Stimulated activated CD4-positive, alpha-beta T cell treated with anti-CD3 and anti-CD28 coated beads, Interleukin-4, amount 100 ng/mL, for 1 hour (primary cell): ENCODE results near the gene TBX18.

Experiments
- DNase-seq: peaks from one replicate; pipeline ENCODE4 v3.0.0-alpha.2; 2020

TBX18 gene

DNA sequence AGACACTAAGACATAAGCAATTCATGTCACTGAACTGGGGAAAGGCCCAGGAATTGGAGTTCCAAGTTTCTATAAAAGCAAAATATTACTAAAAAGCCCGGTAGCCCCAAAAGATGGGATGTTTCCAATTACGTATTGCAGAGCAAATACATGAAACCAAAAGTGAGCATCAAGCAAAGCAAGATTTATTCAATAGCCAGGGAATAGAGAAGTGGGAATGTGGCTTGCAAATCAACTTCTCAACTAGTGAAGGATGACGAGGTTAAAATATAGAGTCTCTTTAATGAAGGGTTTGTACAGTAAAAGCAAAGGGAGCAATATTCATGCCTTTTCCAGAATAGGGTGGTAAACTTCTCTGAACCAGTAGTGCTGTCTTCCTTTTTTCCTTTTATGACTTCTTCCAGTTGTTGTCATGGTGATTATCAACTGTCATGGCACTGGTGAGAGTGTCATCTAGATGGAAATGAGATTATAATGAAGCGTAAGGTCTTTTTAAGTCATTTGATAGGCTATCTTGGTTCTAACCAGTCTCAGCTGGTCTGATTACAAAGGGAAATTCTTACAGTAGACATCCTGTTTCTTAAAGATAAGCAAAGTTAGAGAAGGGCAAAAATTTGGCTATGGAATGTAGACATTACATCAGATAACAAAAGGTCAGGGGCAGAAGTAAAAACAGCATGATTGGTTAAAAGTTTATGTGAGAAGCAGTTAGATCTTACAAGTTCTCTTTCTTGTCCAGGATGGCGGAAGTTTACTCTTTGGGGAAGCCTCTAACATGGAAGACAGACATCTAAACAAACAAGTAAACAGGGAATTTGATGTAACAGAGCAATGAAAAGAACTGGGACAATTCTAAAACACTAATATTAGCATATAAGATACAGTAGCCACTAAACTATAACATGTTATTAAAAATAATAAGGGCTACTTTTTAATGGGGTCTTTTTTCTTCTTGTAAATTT, 96.9 kb downstream of the TBX18 start:
- no peak for DNase-seq

DNA sequence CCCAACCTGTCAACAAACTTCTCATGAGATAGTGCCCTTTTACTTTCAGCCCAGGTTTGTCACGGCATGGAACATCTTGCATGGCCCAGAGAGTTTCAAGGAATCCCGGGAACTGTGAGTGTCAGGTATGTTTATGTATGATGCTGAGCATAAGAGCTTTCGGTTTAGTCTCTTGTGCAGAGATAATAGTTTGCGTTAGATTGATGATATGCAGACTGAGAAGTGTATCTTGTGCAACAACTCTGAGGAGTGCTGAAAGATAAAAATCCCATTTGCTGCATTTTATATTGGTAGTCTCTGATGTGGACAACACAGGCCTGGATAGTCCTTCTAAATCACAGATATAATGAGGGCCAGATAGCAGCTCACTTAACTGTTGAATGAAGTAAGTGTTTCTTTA, 99.0 kb downstream of the TBX18 start:
- no peak for DNase-seq

DNA sequence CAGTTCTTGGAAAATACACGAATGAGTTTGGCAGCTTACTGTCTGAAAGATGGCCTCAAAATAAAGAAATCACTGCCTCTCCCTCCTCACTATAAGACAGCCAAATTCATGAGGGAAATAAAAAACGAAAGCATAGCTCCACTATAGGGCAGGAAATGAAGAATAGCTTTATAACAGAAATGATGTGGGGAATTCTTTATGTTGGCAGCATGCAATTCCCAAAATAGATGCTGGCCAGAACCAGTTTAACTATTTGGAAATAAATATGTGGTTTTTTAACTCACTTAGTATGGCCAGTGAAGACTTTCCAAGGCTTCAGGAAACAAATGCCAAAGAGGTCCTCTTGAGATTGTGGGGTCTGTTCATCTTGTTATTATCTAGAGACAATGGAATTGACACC, 100.5 kb downstream of the TBX18 start:
- DNase-seq, result no peak

DNA sequence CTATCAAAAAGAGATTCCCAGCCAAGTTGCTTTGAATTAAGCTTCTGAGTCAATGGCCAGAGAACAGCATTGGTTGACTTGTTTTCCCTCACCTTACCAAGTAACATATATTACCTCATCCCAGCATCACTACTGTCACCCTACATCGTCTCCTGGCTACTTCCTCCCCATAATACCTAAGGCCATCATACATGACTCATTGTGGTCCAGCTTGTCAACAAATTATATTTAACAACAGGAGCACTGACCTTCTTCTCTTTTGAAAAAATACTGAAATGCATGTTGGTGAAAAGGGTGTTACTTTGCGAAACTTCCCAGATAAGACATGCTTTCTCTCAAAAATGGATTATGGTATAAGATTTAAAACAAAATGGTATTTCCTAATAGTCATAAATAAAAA, 106.9 kb downstream of the TBX18 start:
- DNase-seq, result no peak

DNA sequence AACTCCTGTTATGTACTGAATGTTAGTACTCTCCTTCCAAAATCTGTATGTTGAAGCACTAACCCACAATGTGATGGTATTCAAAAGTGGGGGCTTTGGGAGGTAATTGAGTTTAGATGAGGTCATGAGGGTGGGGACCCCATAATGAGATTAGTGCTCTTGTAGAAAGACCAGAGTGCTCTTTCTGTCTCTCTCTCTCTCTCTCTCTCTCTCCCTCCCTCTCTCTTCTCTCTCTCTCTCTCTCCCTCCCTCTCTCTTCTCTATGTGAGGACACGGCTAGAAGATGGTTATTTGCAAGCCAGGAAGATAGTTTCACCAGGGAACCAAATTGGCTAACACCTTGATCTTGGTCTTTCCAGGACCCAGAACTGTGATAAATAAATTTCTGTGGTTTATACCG, 107.4 kb downstream of the TBX18 start:
- DNase-seq, result no peak

DNA sequence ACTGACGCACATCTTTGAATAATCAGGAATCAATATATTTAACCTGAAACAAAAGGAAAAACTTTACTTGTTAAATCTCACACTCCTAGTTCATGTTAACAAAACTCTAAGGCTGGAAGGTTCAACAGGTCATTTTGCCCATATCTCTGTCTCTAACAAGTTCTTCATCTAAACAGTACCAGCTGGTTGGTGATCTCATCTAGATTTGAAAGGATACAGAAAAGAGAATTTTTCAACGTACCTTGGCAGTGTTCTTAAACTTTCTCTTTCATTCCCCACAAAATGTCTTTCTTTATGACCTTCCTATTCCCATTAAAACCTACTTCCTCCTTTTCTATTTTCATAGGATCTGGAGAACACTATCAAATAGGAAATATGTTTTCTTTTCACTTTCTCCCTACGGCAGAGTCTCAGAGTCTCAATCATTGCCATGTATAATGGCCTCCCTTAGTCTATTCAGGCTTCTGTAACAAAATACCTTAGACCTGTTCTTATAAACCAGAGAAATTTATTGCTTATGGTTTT, 111.3 kb downstream of the TBX18 start:
- no peak for DNase-seq

DNA sequence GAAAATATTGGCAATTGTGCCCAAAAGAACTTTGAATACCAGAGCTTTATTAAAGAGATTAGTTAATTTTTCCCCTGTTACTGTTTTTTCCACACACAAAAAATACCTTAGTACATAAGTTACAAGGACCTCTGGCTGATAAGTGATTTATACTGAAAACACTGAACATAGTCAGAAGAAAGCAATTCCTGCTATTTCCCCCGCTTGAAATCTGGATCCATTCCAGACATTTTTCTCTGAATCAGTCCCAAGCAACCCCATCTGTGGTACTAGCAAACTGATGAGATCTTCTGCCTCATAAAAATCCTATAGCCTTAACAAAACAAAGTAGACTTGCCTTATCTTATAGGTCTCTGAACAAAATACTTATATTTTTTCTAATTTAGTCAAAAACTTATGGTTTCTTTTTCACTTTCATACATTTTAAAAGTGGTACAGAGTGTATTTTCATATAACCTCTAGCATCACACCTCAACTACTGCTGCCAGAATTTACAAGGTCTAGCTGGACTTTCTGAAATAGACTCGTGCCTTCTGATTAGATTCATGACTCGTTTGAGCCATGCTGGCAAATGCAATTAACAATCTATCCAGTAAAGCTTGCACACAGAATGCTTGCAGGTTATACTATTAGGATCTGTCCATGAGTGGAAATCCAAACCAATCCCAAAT, 111.9 kb downstream of the TBX18 start:
- no peak for DNase-seq

DNA sequence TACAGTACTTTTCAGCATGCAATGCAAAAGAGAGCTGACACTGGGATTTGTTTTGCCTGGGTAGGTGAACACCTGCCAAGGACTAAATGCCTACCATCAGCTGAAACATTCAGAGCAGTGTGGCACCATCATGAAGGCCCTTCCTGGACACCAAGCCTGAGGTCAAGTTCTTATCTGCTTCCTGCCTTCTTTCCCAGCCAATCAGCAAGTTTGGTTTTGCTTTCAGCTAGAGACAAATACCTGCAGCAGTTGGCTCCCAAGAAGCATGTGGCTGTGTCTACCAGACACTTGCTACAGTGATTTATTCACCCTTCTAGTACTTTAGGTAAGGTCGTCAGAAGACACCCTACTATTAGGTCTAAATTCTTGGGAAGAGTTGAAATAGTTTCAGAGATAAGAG, 112.8 kb downstream of the TBX18 start:
- no peak for DNase-seq

DNA sequence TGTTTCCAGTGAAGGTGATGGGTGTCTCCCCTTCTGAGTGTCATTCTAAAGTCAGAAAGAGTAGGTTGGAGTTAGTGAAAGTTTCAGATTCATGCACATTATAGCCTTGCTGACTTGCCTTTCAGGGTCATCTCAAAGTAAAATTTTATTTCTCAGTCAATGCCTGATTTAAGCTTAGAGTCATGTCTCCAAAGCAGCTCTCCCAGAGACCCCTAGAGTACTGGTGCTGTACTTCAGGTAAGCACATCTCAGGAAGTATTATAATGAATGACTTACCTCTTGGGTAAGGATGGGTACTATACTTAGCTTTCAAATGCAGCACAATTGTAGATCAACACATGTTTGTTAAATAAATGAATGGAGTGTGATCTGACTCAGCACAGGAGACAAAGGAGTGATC, 116.0 kb downstream of the TBX18 start:
- no peak for DNase-seq

DNA sequence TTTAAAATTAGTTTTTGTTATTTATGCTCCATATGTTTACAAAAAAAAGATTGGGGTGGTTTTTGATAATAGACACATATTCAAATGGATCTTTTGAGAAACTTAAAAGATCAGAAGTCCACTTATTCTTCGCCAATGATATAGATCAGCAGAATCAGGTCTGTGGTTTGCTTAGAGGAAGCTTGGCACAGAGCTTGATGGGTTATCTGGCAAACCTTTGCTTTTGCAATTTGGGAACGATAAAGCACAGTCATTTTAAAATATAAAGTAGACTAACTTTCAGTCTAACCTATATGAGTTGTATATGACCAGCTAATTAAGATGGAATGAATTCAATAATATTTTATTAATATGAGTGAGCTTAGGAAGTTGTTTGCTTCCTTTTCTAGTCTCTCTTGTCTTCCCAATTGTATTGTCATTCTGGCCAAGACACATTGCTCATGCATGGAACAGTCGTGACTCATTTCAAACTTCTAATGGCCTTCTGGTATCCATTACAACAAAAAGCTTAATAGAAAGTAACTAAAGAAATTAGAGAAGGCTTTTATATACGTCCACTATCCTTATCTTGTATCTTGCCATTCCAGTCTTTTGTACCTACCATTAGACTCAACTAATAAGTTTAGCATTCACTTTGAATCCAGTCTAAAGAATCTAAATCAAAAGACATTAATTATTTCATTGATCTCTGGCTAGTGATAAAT, 118.7 kb downstream of the TBX18 start:
- no peak for DNase-seq

DNA sequence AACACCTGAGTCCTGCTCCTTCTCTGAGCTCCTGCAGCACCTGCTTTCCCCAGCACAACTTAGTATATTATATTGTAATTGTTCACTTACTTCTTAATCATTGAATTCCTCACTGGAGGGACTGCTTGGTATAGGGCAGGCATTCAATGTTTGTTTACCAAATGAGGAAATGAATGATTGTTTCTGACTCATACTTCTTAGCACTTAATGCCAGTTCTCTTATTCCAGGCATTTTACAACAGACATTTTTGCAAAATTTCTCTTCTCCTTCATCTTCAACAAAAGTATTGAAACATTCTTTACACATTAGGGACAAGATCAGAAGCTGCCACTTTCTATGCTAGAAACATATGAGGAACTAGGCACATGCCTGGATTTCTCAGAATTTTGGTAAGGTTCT, 119.4 kb downstream of the TBX18 start:
- no peak for DNase-seq

DNA sequence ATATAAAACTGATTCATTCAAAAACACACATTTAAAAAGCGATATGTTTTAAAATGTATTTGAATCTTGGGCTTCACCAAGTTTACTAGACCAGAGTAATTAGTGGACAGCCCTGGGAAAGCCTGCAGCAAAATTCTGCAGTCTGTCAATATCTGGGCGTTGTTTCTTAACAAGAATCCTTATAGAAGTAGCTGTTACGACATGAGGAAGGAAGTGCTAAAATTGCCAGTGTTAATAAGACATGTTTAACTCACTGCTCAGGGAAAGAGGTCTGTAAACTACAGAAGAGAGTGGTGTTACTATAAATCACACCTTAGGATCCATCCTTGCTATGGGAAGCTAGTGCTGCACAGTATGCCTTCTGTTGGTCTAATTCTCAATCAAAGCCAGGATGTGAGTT, 120.6 kb downstream of the TBX18 start:
- DNase-seq, result no peak

DNA sequence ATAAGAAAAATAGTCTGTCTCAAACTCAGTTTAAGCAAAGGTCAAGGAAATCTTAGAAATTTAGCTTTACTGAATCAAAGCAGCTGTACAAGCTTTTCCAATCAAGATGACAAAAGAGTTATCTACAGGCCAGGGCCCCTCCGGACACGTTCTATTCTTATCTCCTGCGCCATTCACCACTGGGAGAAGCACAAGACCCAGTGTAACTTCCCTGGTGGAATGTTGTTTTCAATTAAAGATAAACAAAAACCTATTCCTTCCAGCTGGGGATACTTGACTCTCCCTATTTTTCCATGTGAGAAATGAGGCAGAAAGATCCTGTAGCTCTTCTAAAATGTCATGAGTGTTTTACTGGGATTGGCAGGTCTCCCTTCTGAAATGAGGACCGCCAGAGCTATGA, 123.3 kb downstream of the TBX18 start:
- DNase-seq, result no peak

DNA sequence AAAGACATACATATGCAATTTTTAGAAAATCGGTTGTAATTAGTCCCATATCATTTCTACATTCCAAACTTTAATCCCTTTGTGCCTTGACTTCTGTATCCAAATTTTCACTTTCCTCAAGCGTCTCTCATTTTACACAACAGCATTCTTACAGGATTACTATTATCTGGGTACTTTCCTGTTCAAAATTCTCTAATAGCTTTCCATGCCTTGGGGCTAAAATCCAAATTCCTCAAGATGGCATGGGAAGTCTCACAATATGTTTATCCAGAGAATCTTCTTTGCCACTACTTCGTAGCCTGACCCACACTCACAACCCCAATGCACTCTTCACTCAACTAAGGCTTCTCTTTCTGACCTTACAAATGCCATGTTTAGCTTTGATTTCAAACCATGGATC, 125.0 kb downstream of the TBX18 start:
- DNase-seq, result no peak

DNA sequence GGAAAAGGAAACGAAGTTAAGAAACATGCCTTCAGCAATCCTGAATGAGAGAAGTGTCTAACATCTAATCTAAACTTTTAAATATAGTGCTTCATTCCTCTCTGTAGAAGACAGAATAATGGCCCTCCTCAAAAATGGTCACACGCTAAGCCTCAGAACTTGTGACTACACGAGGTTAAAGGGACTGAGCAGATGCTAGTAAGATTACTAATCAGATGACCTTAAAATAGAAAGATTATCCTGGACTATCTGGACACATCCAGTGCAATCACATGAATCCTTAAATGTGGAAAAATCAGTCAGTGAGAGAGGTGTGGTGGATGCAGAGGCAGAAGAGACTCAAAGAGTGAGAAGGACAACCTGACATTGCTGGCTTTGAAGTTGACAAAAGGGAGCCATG, 126.1 kb downstream of the TBX18 start:
- no peak for DNase-seq
